Stomach (tissue), 4 donors: Measurements from ENCODE around the gene MCOLN2.

ENCODE experiments used
- CTCF ChIP-seq, 7 experiments: fragments of 450-650 bp in 4 of 7; fragments of 200-600 bp in 3 of 7; sonication (generic) in 3 of 7; IDR thresholded peaks; one replicate each; pipeline ENCODE4 v1.5.1; 2016 to 2019; ENCODE audit warnings: antibody characterized with exemption in 7 of 7, control low read depth in 2 of 7, mild to moderate bottlenecking in 1 of 7
- POLR2A ChIP-seq, 4 donors: fragments of 450-650 bp; IDR thresholded peaks; one replicate each; pipeline ENCODE4 v1.6.1; 2016; ENCODE audit warnings: antibody characterized with exemption in 4 of 4, control low read depth in 2 of 4, mild to moderate bottlenecking in 1 of 4, moderate library complexity in 1 of 4
- POLR2AphosphoS5 ChIP-seq, 3 donors: sonication (generic); formaldehyde crosslinking; IDR thresholded peaks; one replicate each; pipeline ENCODE4 v1.6.1; 2016; ENCODE audit warnings: antibody characterized with exemption in 3 of 3

- TF ChIP-seq POLR2A (IDR thresholded peaks at IDR 0.05) (no peak), CTCF (IDR thresholded peaks at IDR 0.05) (no peak), POLR2AphosphoS5 (IDR thresholded peaks at IDR 0.05) (no peak)
Observed at GRCh38 chr1:84930329-84930728, 66.6 kb downstream of the MCOLN2 start.
